Measurements from ENCODE around the gene NOLC1. TPM values are rescaled to one million over a fixed set of nuclear protein-coding genes. Genes with fewer than 3 reads are reported as not detected.
A peak's percentile ranks its signal among the peaks of the same experiment; 100 is the strongest.

The NOLC1 gene
- total RNA-seq, 1 donor from 2014 or later, result 95.1 TPM

DNA sequence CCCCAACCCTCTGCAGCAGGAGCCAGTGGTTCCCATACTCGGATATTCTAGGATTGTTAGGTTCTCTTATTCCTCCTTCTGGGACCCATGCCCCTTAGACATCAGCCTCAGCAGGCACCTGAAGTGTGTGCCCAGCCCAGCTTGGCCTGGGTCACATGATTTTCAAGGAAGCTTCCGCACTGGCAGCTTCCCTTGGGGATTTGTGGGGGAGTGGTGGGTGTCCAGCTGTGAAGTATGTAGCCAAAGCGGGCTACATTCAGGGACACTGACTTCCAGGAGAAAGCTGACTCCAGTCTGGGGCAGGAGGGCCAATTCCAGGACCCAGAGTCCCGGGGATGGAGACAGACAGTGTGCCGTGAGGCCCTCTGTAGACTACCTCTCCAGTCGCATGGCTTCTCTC is 33.3 kb upstream of the NOLC1 start:
- intact Hi-C loops (cut with micrococcal nuclease), result loop anchor here (1.0 to 5.0 kb wide), 3 partner anchors 54 to 523 kb away; partner anchors contain the start of genes HPS6, NPM3 and TRIM8
- TF ChIP-seq, protein P1, sequence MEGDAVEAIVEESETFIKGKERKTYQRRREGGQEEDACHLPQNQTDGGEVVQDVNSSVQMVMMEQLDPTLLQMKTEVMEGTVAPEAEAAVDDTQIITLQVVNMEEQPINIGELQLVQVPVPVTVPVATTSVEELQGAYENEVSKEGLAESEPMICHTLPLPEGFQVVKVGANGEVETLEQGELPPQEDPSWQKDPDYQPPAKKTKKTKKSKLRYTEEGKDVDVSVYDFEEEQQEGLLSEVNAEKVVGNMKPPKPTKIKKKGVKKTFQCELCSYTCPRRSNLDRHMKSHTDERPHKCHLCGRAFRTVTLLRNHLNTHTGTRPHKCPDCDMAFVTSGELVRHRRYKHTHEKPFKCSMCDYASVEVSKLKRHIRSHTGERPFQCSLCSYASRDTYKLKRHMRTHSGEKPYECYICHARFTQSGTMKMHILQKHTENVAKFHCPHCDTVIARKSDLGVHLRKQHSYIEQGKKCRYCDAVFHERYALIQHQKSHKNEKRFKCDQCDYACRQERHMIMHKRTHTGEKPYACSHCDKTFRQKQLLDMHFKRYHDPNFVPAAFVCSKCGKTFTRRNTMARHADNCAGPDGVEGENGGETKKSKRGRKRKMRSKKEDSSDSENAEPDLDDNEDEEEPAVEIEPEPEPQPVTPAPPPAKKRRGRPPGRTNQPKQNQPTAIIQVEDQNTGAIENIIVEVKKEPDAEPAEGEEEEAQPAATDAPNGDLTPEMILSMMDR (IDR thresholded peaks at IDR 0.05), result no peak
- H3K4me1 Mint-ChIP-seq, result peaks cover 62% of the 10 kb centered on the region
- H3K27me3 Mint-ChIP-seq, result no peaks in the 10 kb centered on the region
- H3K36me3 Mint-ChIP-seq (ENCODE audit: low read depth), result peaks cover 2% of the 10 kb centered on the region
- peak; percentile 20 for ATAC-seq (ENCODE audit: low read depth)
- H3K4me3 Mint-ChIP-seq, result peak overlapping the region; percentile 85
- peak; percentile 59 for DNase-seq
- H3K9me3 Mint-ChIP-seq, result no peaks in the 10 kb centered on the region
- ChIA-PET POLR2A (interaction anchor here (0.7 to 1.5 kb wide), 7 partner anchors 8 to 301 kb away, joined by 3 to 10 read pairs (median 6); partner anchors contain the start of genes OGA and PPRC1), CTCF (interaction anchor here (0.5 to 1.8 kb wide), 3 partner anchors 13 to 304 kb away, joined by 3 to 13 read pairs (median 4); partner anchors contain the start of gene PPRC1)
- peak overlapping the region; percentile 94 for H3K27ac Mint-ChIP-seq

DNA sequence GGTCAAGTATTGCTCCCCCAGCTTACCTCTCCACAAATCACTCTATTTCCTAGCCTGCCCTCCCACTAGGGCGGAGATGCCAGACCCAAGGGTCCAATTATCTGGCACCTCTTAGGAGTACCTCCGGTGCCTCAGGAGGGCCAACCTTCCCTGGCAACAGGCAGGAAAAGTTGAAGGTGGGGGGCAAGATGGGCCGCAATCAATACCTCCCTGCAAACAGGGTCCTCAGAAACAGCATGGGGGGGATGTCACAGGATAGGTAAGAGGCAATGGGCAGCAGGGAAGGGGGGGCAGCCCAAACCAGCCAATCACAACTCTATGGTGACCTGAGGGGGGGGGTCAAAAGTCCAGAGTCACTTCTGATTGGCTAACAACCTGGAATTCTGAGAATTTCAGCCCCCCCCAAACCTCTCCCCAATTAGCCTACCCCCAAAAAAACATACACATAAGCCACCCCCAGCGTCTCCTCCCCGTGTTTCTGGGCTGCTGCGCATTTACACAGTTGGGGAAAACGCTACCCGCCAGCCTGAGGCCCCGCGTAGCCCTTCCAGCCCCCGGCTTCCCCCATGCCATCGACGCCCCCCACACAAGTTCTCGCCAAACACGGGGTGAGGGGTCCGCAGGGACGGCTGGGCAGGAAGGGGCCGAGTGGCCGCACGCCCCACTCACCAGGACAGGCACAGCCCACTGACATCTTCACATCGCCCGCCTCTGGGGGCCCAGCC is 32.6 kb upstream of the NOLC1 start:
- H3K9me3 Mint-ChIP-seq, result no peaks in the 10 kb centered on the region
- H3K27ac Mint-ChIP-seq, result peak overlapping the region; percentile 94
- TF ChIP-seq, protein P1 (IDR thresholded peaks at IDR 0.05), result no peak
- POLR2A ChIA-PET, result interaction anchor here (0.7 to 2.1 kb wide), 6 partner anchors 9 to 301 kb away, joined by 3 to 18 read pairs (median 7); partner anchors contain the start of genes OGA and PPRC1
- DNase-seq, result peak; percentile 32
- H3K36me3 Mint-ChIP-seq (ENCODE audit: low read depth), result peaks cover 2% of the 10 kb centered on the region
- H3K27me3 Mint-ChIP-seq, result no peaks in the 10 kb centered on the region
- ATAC-seq (ENCODE audit: low read depth), result peak; percentile 9
- intact Hi-C loops (cut with micrococcal nuclease), result loop anchor here (1.0 to 5.0 kb wide), 7 partner anchors 13 to 523 kb away; partner anchors contain the start of genes FBXL15, HPS6, NOLC1 and NPM3
- peak overlapping the region; percentile 85 for H3K4me3 Mint-ChIP-seq
- CTCF ChIA-PET, result interaction anchor here (0.5 to 1.8 kb wide), 3 partner anchors 13 to 305 kb away, joined by 3 to 13 read pairs (median 4); partner anchors contain the start of gene PPRC1
- H3K4me1 Mint-ChIP-seq, result peaks cover 62% of the 10 kb centered on the region

DNA sequence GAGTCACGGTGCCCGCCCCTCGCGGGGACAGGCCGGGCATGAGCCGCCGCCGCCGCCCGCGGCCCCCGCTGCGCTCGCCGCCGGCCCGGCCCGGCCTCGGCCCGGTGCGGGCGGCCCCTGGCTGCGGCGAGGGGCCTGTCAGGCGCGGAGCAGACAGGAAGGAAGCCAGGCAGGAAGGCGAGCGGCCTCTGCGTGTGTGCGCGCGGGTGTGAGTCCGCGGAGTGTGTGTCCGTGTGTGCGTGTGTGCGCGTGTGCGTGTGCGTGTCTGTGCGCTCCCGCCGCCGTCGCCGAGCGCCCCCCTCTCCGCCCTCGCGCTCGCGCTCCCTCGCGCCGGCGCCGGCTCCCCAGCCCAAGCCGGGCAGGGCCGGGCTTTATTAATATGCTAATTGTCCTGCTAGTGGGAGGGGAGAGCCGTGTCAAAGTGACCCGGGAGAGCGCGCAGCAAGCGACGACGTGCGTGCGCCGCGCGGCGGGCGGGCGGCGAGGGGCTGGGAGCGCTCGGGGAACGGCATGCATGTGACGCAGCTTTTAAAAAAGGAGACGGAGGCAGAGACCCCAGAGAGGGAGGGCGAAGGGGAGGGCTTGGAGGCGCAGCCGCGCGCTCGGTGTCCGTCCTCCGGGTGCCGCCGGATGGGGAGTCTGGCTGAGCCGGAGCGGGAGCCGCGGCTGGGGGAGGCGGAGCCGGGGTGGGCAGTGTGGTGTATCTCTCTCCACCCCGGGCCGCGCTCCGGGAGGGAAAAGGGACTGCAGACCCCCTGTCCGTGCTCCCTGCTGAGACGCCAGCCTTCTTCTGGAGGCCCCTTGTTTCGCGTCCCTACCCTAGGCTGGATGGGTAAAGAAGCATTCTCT is 31.8 kb upstream of the NOLC1 start, which contains the start of gene LDB1:
Gene LDB1 (minus strand): TSS at position 227 of the 849 bp plus-strand sequence. CDS start 258 bp downstream, outside the sequence.
- ChIA-PET CTCF (no interaction called here), POLR2A (interaction anchor here (0.6 to 2.1 kb wide), 5 partner anchors 12 to 275 kb away, joined by 3 to 18 read pairs (median 3); partner anchors contain the start of genes NFKB2 and PPRC1)
- Mint-ChIP-seq H3K27ac (peak within 1 kb of the TSS; percentile 94), H3K36me3 (ENCODE audit: low read depth) (peaks cover 2% of the 10 kb centered on the region), H3K27me3 (no peaks in the 10 kb centered on the region), H3K9me3 (no peaks in the 10 kb centered on the region), H3K4me1 (peaks cover 55% of the 10 kb centered on the region), H3K4me3 (peak within 1 kb of the TSS; percentile 94)
- ATAC-seq (ENCODE audit: low read depth) (peak; percentile 67), DNase-seq (peak; percentile 73)
- intact Hi-C loops (cut with micrococcal nuclease), result loop anchor here (1.0 to 2.0 kb wide), 4 partner anchors 12 to 302 kb away; partner anchors contain the start of genes FBXL15, NOLC1 and OGA
- TF ChIP-seq, protein P1 (IDR thresholded peaks at IDR 0.05), result no peak

DNA sequence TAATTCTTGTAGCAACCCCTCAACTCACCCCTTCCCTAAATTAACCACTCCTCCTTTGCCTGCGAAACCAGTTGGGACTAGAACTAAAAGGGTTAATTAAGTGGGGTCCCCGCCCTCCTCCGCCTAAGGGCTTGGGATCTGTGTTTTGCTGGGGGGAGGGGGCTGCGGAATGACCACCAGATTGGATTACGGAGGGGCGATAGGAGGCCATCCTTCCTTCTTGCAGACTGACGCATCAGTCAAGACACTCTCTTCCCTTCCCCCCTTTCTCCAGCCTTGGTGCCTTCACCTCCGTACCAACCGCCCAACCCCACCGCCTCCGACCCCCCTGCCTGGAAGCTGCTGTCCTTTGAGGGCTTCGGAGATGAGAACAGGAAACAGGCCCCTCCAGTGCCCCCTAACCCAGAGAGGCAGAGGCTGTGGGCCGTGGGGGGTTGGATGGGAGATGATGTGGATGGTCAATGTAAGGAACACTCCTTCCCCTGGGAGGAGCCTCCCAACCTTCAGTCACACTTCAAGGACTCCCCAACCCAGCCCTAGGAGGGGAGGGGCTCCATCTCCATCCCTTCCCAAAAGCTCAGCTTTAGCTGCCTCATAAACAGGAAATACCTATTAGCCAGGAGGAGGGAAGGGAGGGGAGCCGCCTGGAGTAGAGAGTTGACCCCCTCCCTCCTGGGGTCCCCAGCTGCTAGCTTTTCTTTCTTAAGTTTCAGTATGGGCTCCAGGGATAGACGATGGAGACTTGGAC is 31.0 kb upstream of the NOLC1 start:
- H3K27me3 Mint-ChIP-seq, result no peaks in the 10 kb centered on the region
- ATAC-seq (ENCODE audit: low read depth) (no peak), DNase-seq (no peak)
- TF ChIP-seq, protein P1 (IDR thresholded peaks at IDR 0.05), result no peak
- intact Hi-C loops (cut with micrococcal nuclease), result loop anchor here (1.0 to 2.0 kb wide), 4 partner anchors 11 to 303 kb away; partner anchors contain the start of genes FBXL15, NOLC1 and OGA
- no peaks in the 10 kb centered on the region for H3K9me3 Mint-ChIP-seq
- ChIA-PET POLR2A (interaction anchor here (0.6 to 2.1 kb wide), 7 partner anchors 11 to 739 kb away, joined by 3 to 18 read pairs (median 3); partner anchors contain the start of genes NFKB2 and PPRC1), CTCF (no interaction called here)
- peak overlapping the region; percentile 92 for H3K27ac Mint-ChIP-seq
- peaks cover 2% of the 10 kb centered on the region for H3K36me3 Mint-ChIP-seq (ENCODE audit: low read depth)
- H3K4me1 Mint-ChIP-seq, result peaks cover 47% of the 10 kb centered on the region
- peak overlapping the region; percentile 94 for H3K4me3 Mint-ChIP-seq

All from activated B cell treated with CpG ODN at 0.5 μM for 24 hours (primary cell).